Prostate gland (tissue), 2 donors: Measurements from ENCODE around the gene PCDHB12. TPM values are rescaled to one million over a fixed set of nuclear protein-coding genes. Genes with fewer than 3 reads are reported as not detected.
"Not testable (repeated sequence)": the region's sequence is repeated elsewhere in the genome, so short reads cannot be mapped to it uniquely, and the experiment has no call there.

Source experiments
- DNase-seq: peaks from one replicate; pipeline ENCODE4 v3.0.0-alpha.2; 2019; ENCODE audit warnings: low spot score
- H3K27ac ChIP-seq, 2 donors: fragments of 200-600 bp; sonication (generic); 2 replicates each; pipeline ENCODE4 v1.5.1; 2017 to 2019
- H3K27me3 ChIP-seq: fragments of 200-600 bp; sonication (generic); replicated peaks from 2 replicates; pipeline ENCODE4 v1.5.1; 2019; ENCODE audit not compliant: insufficient read depth
- H3K36me3 ChIP-seq, 2 donors: fragments of 200-600 bp; sonication (generic); 1 replicate in 1 of 2; 2 replicates in 1 of 2; pipeline versions ENCODE4 v1.5.1 to v1.8.1; 2017 to 2019
- H3K4me1 ChIP-seq: fragments of 200-600 bp; sonication (generic); replicated peaks from 2 replicates; pipeline ENCODE4 v1.5.1; 2019
- H3K4me3 ChIP-seq, 2 donors: fragments of 200-600 bp; sonication (generic); 2 replicates each; pipeline ENCODE4 v1.5.1; 2017 to 2019
- H3K9me3 ChIP-seq: fragments of 200-600 bp; sonication (generic); 2 replicates; pipeline ENCODE4 v1.5.1; 2017
- CTCF ChIP-seq, 4 experiments: fragments of 200-600 bp in 2 of 4; fragments of 450-650 bp in 2 of 4; sonication (generic) in 2 of 4; IDR thresholded peaks; 1 replicate in 3 of 4; 2 replicates in 1 of 4; pipeline ENCODE4 v1.5.1; 2016 to 2019; ENCODE audit warnings: antibody characterized with exemption in 4 of 4, mild to moderate bottlenecking in 2 of 4, moderate library complexity in 2 of 4
- POLR2A ChIP-seq: fragments of 450-650 bp; IDR thresholded peaks from one replicate; pipeline ENCODE4 v1.6.1; 2016; ENCODE audit warnings: antibody characterized with exemption, mild to moderate bottlenecking
- POLR2AphosphoS5 ChIP-seq: sonication (generic); formaldehyde crosslinking; IDR thresholded peaks from one replicate; pipeline ENCODE4 v1.6.1; 2017; ENCODE audit warnings: antibody characterized with exemption
- whole genome bisulfite sequencing: methylation state at CpG from one replicate; pipeline ENCODE4 v1.1.5; 2018; 5-methylcytosine and 5-hydroxymethylcytosine counted together
- intact Hi-C: fragments of 100-400 bp; cut with DNase I; formaldehyde crosslinking; loops from one replicate; pipeline ENCODE4 v1.14.2; 2022
- total RNA-seq, 2 donors: library from RNA; depleted of rRNA; stranded (reverse); fragments of >200 nt; gene quantifications; one replicate each; pipeline ENCODE4 v1.1.0, GENCODE V29; 2016

Gene PCDHB12
- total RNA-seq, 2 donors from 2014 or later: 0.32 to 4.3 TPM

GRCh38 chr5:141180313-141180712 lies 28.2 kb upstream of the PCDHB12 start:
- H3K36me3 ChIP-seq: no peaks in the 10 kb centered on the region
- H3K27ac ChIP-seq: no peak overlapping the region
- TF ChIP-seq POLR2A (no peak), POLR2AphosphoS5 (no peak), CTCF (IDR thresholded peaks at IDR 0.05) (no peak)
- WGBS: 12% methylated on average over 1 of the region's 1 CpG
- no peaks in the 10 kb centered on the region for H3K4me1 ChIP-seq
- H3K4me3 ChIP-seq: no peak overlapping the region
- no peaks in the 10 kb centered on the region for H3K27me3 ChIP-seq
- intact Hi-C loops: no loop called here
- no peak for DNase-seq
- peaks cover 3% of the 10 kb centered on the region for H3K9me3 ChIP-seq

GRCh38 chr5:141182248-141182647 lies 26.3 kb upstream of the PCDHB12 start, which contains the start of gene PCDHB16:
TSS of gene PCDHB16 (plus strand) at chr5:141182387. CDS start at chr5:141182560, 173 bp downstream.
- Histone ChIP-seq H3K4me3 (no peak within 1 kb of the TSS), H3K9me3 (peaks cover 3% of the 10 kb centered on the region), H3K27ac (no peak within 1 kb of the TSS), H3K36me3 (no peaks in the 10 kb centered on the region), H3K4me1 (no peaks in the 10 kb centered on the region), H3K27me3 (no peaks in the 10 kb centered on the region)
- TF ChIP-seq POLR2A (no peak), POLR2AphosphoS5 (no peak), CTCF (IDR thresholded peaks at IDR 0.05) (no peak)
- DNase-seq: no peak
- WGBS: 12% methylated on average over 13 of the region's 13 CpGs
- intact Hi-C loops: no loop called here

- WGBS: 26% methylated on average over 38 of the region's 69 CpGs
- intact Hi-C loops, H3K9me3 ChIP-seq: not testable (repeated sequence)
These were observed 24.2 kb upstream of the PCDHB12 start for GRCh38 chr5:141184117-141184855.

GRCh38 chr5:141186897-141187512 lies 21.5 kb upstream of the PCDHB12 start, which contains the start of gene PCDHB9:
TSS of gene PCDHB9 (plus strand) at chr5:141187161. CDS start at chr5:141187319, 158 bp downstream.
- no peak within 1 kb of the TSS for H3K27ac ChIP-seq
- no peak for DNase-seq
- intact Hi-C loops: no loop called here
- 13% methylated on average over 9 of the region's 9 CpGs for WGBS
- TF ChIP-seq CTCF (IDR thresholded peaks at IDR 0.05): no peak
- TF ChIP-seq POLR2AphosphoS5: no peak
- TF ChIP-seq POLR2A: no peak
- H3K9me3 ChIP-seq: peaks cover 3% of the 10 kb centered on the region
- H3K36me3 ChIP-seq: no peaks in the 10 kb centered on the region
- H3K27me3 ChIP-seq: no peaks in the 10 kb centered on the region
- H3K4me3 ChIP-seq: no peak within 1 kb of the TSS
- no peaks in the 10 kb centered on the region for H3K4me1 ChIP-seq

More at GRCh38 chr5:141184117-141184855, 24.2 kb upstream of the PCDHB12 start:
- not testable (repeated sequence) for H3K4me1 ChIP-seq, DNase-seq, H3K27ac ChIP-seq, H3K4me3 ChIP-seq, H3K27me3 ChIP-seq, H3K36me3 ChIP-seq

GRCh38 chr5:141188682-141189081 lies 19.8 kb upstream of the PCDHB12 start:
- 16% methylated on average over 4 of the region's 37 CpGs for WGBS
- DNase-seq, H3K4me1 ChIP-seq, intact Hi-C loops, H3K9me3 ChIP-seq, H3K4me3 ChIP-seq, H3K27ac ChIP-seq, H3K36me3 ChIP-seq, H3K27me3 ChIP-seq: not testable (repeated sequence)

GRCh38 chr5:141189131-141189530 lies 19.4 kb upstream of the PCDHB12 start:
- H3K27me3 ChIP-seq, H3K9me3 ChIP-seq, H3K36me3 ChIP-seq, H3K4me3 ChIP-seq, H3K4me1 ChIP-seq, H3K27ac ChIP-seq, intact Hi-C loops, DNase-seq: not testable (repeated sequence)
- 30% methylated on average over 24 of the region's 35 CpGs for WGBS
